Omental fat pad (tissue), 4 donors: ENCODE data around the gene PLXND1. TPM values are rescaled to one million over a fixed set of nuclear protein-coding genes. Genes with fewer than 3 reads are reported as not detected.

Experiments used
- ATAC-seq: fragments of 150-250 bp; one replicate; pipeline ENCODE4 v1.9.1; 2016; ENCODE audit warnings: mild to moderate bottlenecking, moderate library complexity; ENCODE audit not compliant: low FRiP score
- DNase-seq: peaks from one replicate; pipeline ENCODE4 v3.0.0-alpha.2; 2019; ENCODE audit warnings: low spot score
- total RNA-seq, 4 donors: library from RNA; depleted of rRNA; stranded (reverse); fragments of >200 nt; gene quantifications; one replicate each; pipeline ENCODE4 v1.1.0, GENCODE V29; 2016
- TF ChIP-seq, protein P1 (sequence below), 3 donors: fragments of 450-650 bp; IDR thresholded peaks; one replicate each; pipeline ENCODE4 v1.5.1; 2016 to 2017; ENCODE audit warnings: antibody characterized with exemption in 3 of 3, mild to moderate bottlenecking in 3 of 3, moderate library complexity in 2 of 3

The PLXND1 gene
- total RNA-seq, result 100 to 1,000 TPM in 3 of 4 donors, 10 to 100 TPM in 1; 82.7 to 364 (median 170) TPM

- ATAC-seq (peak; percentile 72), DNase-seq (no peak)
- TF ChIP-seq, protein P1, sequence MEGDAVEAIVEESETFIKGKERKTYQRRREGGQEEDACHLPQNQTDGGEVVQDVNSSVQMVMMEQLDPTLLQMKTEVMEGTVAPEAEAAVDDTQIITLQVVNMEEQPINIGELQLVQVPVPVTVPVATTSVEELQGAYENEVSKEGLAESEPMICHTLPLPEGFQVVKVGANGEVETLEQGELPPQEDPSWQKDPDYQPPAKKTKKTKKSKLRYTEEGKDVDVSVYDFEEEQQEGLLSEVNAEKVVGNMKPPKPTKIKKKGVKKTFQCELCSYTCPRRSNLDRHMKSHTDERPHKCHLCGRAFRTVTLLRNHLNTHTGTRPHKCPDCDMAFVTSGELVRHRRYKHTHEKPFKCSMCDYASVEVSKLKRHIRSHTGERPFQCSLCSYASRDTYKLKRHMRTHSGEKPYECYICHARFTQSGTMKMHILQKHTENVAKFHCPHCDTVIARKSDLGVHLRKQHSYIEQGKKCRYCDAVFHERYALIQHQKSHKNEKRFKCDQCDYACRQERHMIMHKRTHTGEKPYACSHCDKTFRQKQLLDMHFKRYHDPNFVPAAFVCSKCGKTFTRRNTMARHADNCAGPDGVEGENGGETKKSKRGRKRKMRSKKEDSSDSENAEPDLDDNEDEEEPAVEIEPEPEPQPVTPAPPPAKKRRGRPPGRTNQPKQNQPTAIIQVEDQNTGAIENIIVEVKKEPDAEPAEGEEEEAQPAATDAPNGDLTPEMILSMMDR (IDR thresholded peaks at IDR 0.05), result no peak
These were observed at the start of gene PLXND1 for GRCh38 chr3:129606636-129607390. PLXND1 (minus strand) TSS chr3:129606676; CDS start chr3:129606639, 37 bp downstream.

- no peak for ATAC-seq
- TF ChIP-seq, protein P1 (IDR thresholded peaks at IDR 0.05), result no peak
- DNase-seq, result no peak
These were observed 48.8 kb upstream of the PLXND1 start for GRCh38 chr3:129655291-129655700.

DNA sequence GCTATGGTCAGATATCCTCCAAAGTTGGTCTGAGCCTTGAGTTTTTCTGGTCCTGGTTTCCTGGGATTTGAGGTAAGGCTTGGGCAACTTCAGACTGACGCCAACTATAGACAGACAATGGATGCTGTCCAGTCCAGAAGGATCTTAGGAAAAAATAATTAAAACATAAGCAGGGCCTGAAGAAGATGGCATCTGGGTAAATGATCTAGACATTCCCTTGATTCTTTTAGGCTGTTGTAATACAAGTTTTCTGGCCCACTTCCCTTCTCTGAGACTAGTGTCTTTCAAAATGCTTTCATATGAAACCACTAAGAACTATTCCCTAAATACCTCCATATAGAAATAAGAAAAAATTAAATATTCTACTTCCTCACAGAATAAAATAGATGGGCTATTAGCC is 47.7 kb upstream of the PLXND1 start:
- TF ChIP-seq, protein P1 (IDR thresholded peaks at IDR 0.05), result no peak
- DNase-seq (no peak), ATAC-seq (no peak)

DNA sequence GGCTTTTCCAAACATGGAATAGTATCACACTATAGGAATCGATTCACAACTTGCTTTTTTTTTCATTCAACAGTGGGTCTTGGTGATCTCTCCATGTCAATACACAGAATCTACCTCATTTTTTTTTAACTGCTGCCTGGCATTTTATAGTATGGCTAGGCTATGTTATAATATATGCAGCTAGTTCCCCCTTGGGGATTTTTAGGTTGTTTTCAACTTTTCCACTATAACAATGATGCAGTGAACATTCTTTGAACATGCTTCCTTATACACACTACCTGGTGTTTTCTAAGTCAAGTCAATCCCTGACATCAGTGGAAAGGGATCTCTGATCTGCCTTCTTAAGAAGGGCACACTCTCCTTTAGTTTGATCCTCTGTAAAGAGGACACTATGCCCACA is 46.5 kb upstream of the PLXND1 start:
- no peak for ATAC-seq
- DNase-seq, result no peak
- TF ChIP-seq, protein P1 (IDR thresholded peaks at IDR 0.05), result no peak

GRCh38 chr3:129651435-129652202 is 45.1 kb upstream of the PLXND1 start:
- ATAC-seq (no peak), DNase-seq (no peak)
- TF ChIP-seq, protein P1 (IDR thresholded peaks at IDR 0.05), result no peak

- peak; percentile 43 for DNase-seq
- TF ChIP-seq, protein P1 (IDR thresholded peaks at IDR 0.05), result peak in 1 of 3 donors; percentile 18
- peak; percentile 80 for ATAC-seq
These were observed 43.9 kb upstream of the PLXND1 start for GRCh38 chr3:129650256-129650872.
